PC-3 (cell line): ENCODE measurements around the gene FOXK2.

Experiments used
- CTCF ChIP-seq: fragments of 300-600 bp; sonication (generic); conservative IDR thresholded peaks from 2 replicates; pipeline ENCODE4 v1.5.1; 2017; ENCODE audit warnings: antibody characterized with exemption, low read depth, mild to moderate bottlenecking, low read length
- EZH2 ChIP-seq: fragments of 300-600 bp; sonication (generic); IDR thresholded peaks from one replicate; pipeline ENCODE4 v1.6.1; 2017; ENCODE audit warnings: antibody characterized with exemption, mild to moderate bottlenecking, low read length; ENCODE audit not compliant: unreplicated experiment
- EZH2phosphoT487 ChIP-seq: fragments of 300-600 bp; sonication (generic); IDR thresholded peaks from 2 replicates; pipeline ENCODE4 v1.6.1; 2018; ENCODE audit warnings: mild to moderate bottlenecking, antibody characterized with exemption, low read length, borderline replicate concordance

GRCh38 chr17:82552580-82552979 is 33.0 kb downstream of the FOXK2 start:
- TF ChIP-seq CTCF: no peak
- no peak for TF ChIP-seq EZH2
- TF ChIP-seq EZH2phosphoT487: no peak
